ENCODE data around the gene HRH1. TPM values are rescaled to one million over a fixed set of nuclear protein-coding genes. Genes with fewer than 3 reads are reported as not detected.
A peak's percentile ranks its signal among the peaks of the same experiment; 100 is the strongest.

HRH1 gene
- total RNA-seq, 2 experiments from 2014 or later: 0.15 to 0.16 TPM

- Mint-ChIP-seq H3K4me1 (peaks cover 54% of the 10 kb centered on the region), H3K9me3 (ENCODE audit: low read depth) (no peaks in the 10 kb centered on the region), H3K27me3 (no peaks in the 10 kb centered on the region), H3K4me3 (no peak overlapping the region), H3K27ac (peak overlapping the region; percentile 8), H3K36me3 (peaks cover 37% of the 10 kb centered on the region)
- CTCF ChIA-PET: interaction anchor here (1.5 kb wide), 1 partner anchor 15 kb away, joined by 4 read pairs; no protein-coding TSS in a partner anchor
- ATAC-seq (no peak), DNase-seq (no peak)
Observed at GRCh38 chr3:11275926-11276325, 121.6 kb downstream of the HRH1 start.

- peaks cover 39% of the 10 kb centered on the region for H3K36me3 Mint-ChIP-seq
- no peak overlapping the region for H3K27ac Mint-ChIP-seq
- CTCF ChIA-PET: interaction anchor here (1.5 kb wide), 1 partner anchor 14 kb away, joined by 4 read pairs; no protein-coding TSS in a partner anchor
- no peak for DNase-seq
- ATAC-seq: no peak
- H3K27me3 Mint-ChIP-seq: no peaks in the 10 kb centered on the region
- H3K4me1 Mint-ChIP-seq: peaks cover 52% of the 10 kb centered on the region
- H3K4me3 Mint-ChIP-seq: no peak overlapping the region
- no peaks in the 10 kb centered on the region for H3K9me3 Mint-ChIP-seq (ENCODE audit: low read depth)
Observed at GRCh38 chr3:11276901-11277300, 122.6 kb downstream of the HRH1 start.

GRCh38 chr3:11282250-11283138, 128.2 kb downstream of the HRH1 start:
- H3K9me3 Mint-ChIP-seq (ENCODE audit: low read depth): no peaks in the 10 kb centered on the region
- ATAC-seq (no peak), DNase-seq (no peak)
- H3K27me3 Mint-ChIP-seq: no peaks in the 10 kb centered on the region
- H3K4me1 Mint-ChIP-seq: peaks cover 30% of the 10 kb centered on the region
- H3K4me3 Mint-ChIP-seq: no peak overlapping the region
- no peak overlapping the region for H3K27ac Mint-ChIP-seq
- peaks cover 34% of the 10 kb centered on the region for H3K36me3 Mint-ChIP-seq
- CTCF ChIA-PET: interaction anchor here (0.9 to 1.0 kb wide), 2 partner anchors 8 to 127 kb away, joined by 3 read pairs; no protein-coding TSS in a partner anchor

GRCh38 chr3:11283139-11283475, 128.8 kb downstream of the HRH1 start:
- Mint-ChIP-seq H3K4me1 (peaks cover 34% of the 10 kb centered on the region), H3K4me3 (no peak overlapping the region), H3K27ac (no peak overlapping the region), H3K9me3 (ENCODE audit: low read depth) (no peaks in the 10 kb centered on the region), H3K36me3 (peaks cover 31% of the 10 kb centered on the region), H3K27me3 (no peaks in the 10 kb centered on the region)
- ATAC-seq (no peak), DNase-seq (no peak)
- CTCF ChIA-PET: interaction anchor here (1.0 kb wide), 1 partner anchor 9 kb away, joined by 3 read pairs; no protein-coding TSS in a partner anchor

- H3K9me3 Mint-ChIP-seq (ENCODE audit: low read depth): no peaks in the 10 kb centered on the region
- ATAC-seq (no peak), DNase-seq (no peak)
- peaks cover 35% of the 10 kb centered on the region for H3K4me1 Mint-ChIP-seq
- H3K27me3 Mint-ChIP-seq: no peaks in the 10 kb centered on the region
- CTCF ChIA-PET: no interaction called here
- H3K36me3 Mint-ChIP-seq: peaks cover 31% of the 10 kb centered on the region
- no peak overlapping the region for H3K27ac Mint-ChIP-seq
- no peak overlapping the region for H3K4me3 Mint-ChIP-seq
Observed at GRCh38 chr3:11284011-11284410, 129.7 kb downstream of the HRH1 start.

- Mint-ChIP-seq H3K4me3 (no peak overlapping the region), H3K4me1 (peaks cover 50% of the 10 kb centered on the region), H3K27me3 (no peaks in the 10 kb centered on the region), H3K36me3 (peaks cover 27% of the 10 kb centered on the region), H3K9me3 (ENCODE audit: low read depth) (no peaks in the 10 kb centered on the region), H3K27ac (no peak overlapping the region)
- CTCF ChIA-PET: interaction anchor here (1.1 kb wide), 1 partner anchor 37 kb away, joined by 3 read pairs; no protein-coding TSS in a partner anchor
- ATAC-seq (no peak), DNase-seq (no peak)
Observed at GRCh38 chr3:11285471-11285870, 131.2 kb downstream of the HRH1 start.

GRCh38 chr3:11287404-11287803, 133.1 kb downstream of the HRH1 start:
- ATAC-seq: no peak
- Mint-ChIP-seq H3K27me3 (no peaks in the 10 kb centered on the region), H3K4me3 (no peak overlapping the region), H3K36me3 (peaks cover 25% of the 10 kb centered on the region), H3K9me3 (ENCODE audit: low read depth) (no peaks in the 10 kb centered on the region), H3K4me1 (peaks cover 58% of the 10 kb centered on the region), H3K27ac (peak overlapping the region; percentile 8)
- CTCF ChIA-PET: interaction anchor here (1.1 to 6.1 kb wide), 4 partner anchors 13 to 51 kb away, joined by 4 to 35 read pairs (median 10); partner anchors contain the start of gene ATG7
- no peak for DNase-seq

GRCh38 chr3:11288021-11288491, 133.8 kb downstream of the HRH1 start:
- Mint-ChIP-seq H3K27ac (peak overlapping the region; percentile 93), H3K27me3 (no peaks in the 10 kb centered on the region), H3K4me1 (peaks cover 58% of the 10 kb centered on the region), H3K36me3 (peaks cover 27% of the 10 kb centered on the region), H3K4me3 (no peak overlapping the region), H3K9me3 (ENCODE audit: low read depth) (no peaks in the 10 kb centered on the region)
- CTCF ChIA-PET: interaction anchor here (0.8 to 6.1 kb wide), 7 partner anchors 8 to 228 kb away, joined by 3 to 35 read pairs (median 6); partner anchors contain the start of gene ATG7
- no peak for ATAC-seq
- DNase-seq: no peak

GRCh38 chr3:11288786-11289637, 134.7 kb downstream of the HRH1 start:
- Mint-ChIP-seq H3K4me1 (peaks cover 58% of the 10 kb centered on the region), H3K27me3 (no peaks in the 10 kb centered on the region), H3K36me3 (peaks cover 24% of the 10 kb centered on the region), H3K4me3 (peak overlapping the region; percentile 19), H3K27ac (peak overlapping the region; percentile 93), H3K9me3 (ENCODE audit: low read depth) (no peaks in the 10 kb centered on the region)
- peak; percentile 37 for ATAC-seq
- peak; percentile 63 for DNase-seq
- CTCF ChIA-PET: interaction anchor here (0.9 to 6.1 kb wide), 8 partner anchors 9 to 46 kb away, joined by 3 to 35 read pairs (median 5); partner anchors contain the start of gene ATG7

GRCh38 chr3:11289864-11290263, 135.6 kb downstream of the HRH1 start:
- CTCF ChIA-PET: interaction anchor here (0.9 to 6.1 kb wide), 6 partner anchors 10 to 45 kb away, joined by 3 to 35 read pairs (median 6); partner anchors contain the start of gene ATG7
- peak overlapping the region; percentile 93 for H3K27ac Mint-ChIP-seq
- no peaks in the 10 kb centered on the region for H3K27me3 Mint-ChIP-seq
- H3K4me3 Mint-ChIP-seq: peak overlapping the region; percentile 12
- DNase-seq (no peak), ATAC-seq (no peak)
- peaks cover 21% of the 10 kb centered on the region for H3K36me3 Mint-ChIP-seq
- H3K9me3 Mint-ChIP-seq (ENCODE audit: low read depth): no peaks in the 10 kb centered on the region
- H3K4me1 Mint-ChIP-seq: peaks cover 58% of the 10 kb centered on the region

GRCh38 chr3:11290743-11291680, 136.7 kb downstream of the HRH1 start:
- H3K36me3 Mint-ChIP-seq: peaks cover 21% of the 10 kb centered on the region
- CTCF ChIA-PET: interaction anchor here (0.6 to 6.1 kb wide), 5 partner anchors 9 to 151 kb away, joined by 3 to 35 read pairs (median 8); partner anchors contain the start of gene ATG7
- DNase-seq (peak; percentile 65), ATAC-seq (peak; percentile 88)
- H3K4me1 Mint-ChIP-seq: peaks cover 62% of the 10 kb centered on the region
- H3K4me3 Mint-ChIP-seq: peak overlapping the region; percentile 5
- H3K27me3 Mint-ChIP-seq: no peaks in the 10 kb centered on the region
- H3K27ac Mint-ChIP-seq: peak overlapping the region; percentile 93
- no peaks in the 10 kb centered on the region for H3K9me3 Mint-ChIP-seq (ENCODE audit: low read depth)

GRCh38 chr3:11291808-11292207, 137.5 kb downstream of the HRH1 start:
- CTCF ChIA-PET: interaction anchor here (0.6 to 6.1 kb wide), 5 partner anchors 8 to 43 kb away, joined by 3 to 35 read pairs (median 8); partner anchors contain the start of gene ATG7
- no peak for ATAC-seq
- H3K9me3 Mint-ChIP-seq (ENCODE audit: low read depth): no peaks in the 10 kb centered on the region
- peak overlapping the region; percentile 12 for H3K4me3 Mint-ChIP-seq
- H3K4me1 Mint-ChIP-seq: peaks cover 64% of the 10 kb centered on the region
- DNase-seq: no peak
- H3K27ac Mint-ChIP-seq: peak overlapping the region; percentile 93
- H3K27me3 Mint-ChIP-seq: no peaks in the 10 kb centered on the region
- peaks cover 22% of the 10 kb centered on the region for H3K36me3 Mint-ChIP-seq

All from activated CD8-positive, alpha-beta memory T cell treated with anti-CD3 and anti-CD28 coated beads, Interleukin-2, amount 10 ng/mL, durations not matched to agents 7 days and 5 days (primary cell).